ENCODE results near the gene PCBP2. TPM values are rescaled to one million over a fixed set of nuclear protein-coding genes. Genes with fewer than 3 reads are reported as not detected.

Gene PCBP2
- total RNA-seq, 2 experiments from 2014 or later = 738 to 756 TPM

DNA sequence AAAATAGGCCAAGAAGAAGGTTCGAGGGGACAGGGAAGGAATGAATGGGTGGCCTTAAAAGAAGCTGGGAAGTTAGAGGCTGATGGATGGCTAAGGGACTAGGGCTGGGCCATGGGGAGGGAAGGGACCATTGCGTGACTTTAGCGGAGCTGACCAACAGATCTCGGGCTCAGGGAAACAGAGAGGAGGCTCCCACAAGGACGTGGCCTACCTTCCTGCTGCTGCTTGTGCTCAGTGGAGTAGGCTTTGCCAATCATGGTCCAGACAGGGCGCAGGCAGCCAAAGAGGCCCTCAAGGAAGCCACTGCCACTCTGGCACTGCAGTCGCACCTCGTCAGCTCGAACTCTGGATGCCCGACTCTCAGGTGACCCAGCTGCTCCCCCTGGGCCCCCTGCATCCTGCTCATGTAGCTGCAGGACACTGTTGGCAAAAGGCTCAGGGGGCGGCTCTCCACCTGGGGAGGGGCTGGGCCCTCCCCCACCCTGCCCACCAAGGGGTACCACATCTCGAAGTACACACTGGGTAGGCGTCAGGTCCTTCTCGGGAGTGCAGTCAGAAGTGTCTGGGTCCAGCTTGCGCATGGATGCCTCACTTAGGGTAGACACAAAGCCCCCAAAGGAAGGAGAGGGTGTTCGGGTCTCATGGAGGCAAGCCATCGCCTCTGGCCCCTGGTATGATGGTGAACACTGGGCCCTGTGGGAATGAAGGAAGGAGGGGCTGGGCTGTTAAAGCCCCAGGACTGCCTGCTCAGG lies 35.0 kb downstream of the PCBP2 start:
- Mint-ChIP-seq H3K4me1 (no peaks in the 10 kb centered on the region), H3K27ac (no peak overlapping the region)

GRCh38 chr12:53489242-53489864 lies 37.5 kb downstream of the PCBP2 start:
- peaks cover 28% of the 10 kb centered on the region for H3K36me3 Mint-ChIP-seq (ENCODE audit: low read depth)
- peaks cover 21% of the 10 kb centered on the region for H3K4me1 Mint-ChIP-seq
- no peaks in the 10 kb centered on the region for H3K9me3 Mint-ChIP-seq
- no peaks in the 10 kb centered on the region for H3K27me3 Mint-ChIP-seq
- no peak overlapping the region for H3K27ac Mint-ChIP-seq
- H3K4me3 Mint-ChIP-seq = no peak overlapping the region
- ChIA-PET CTCF (interaction anchor here (0.7 to 3.6 kb wide), 7 partner anchors 10 to 168 kb away, joined by 3 to 11 read pairs (median 3); partner anchors contain the start of genes AAAS, MAP3K12 and TARBP2), POLR2A (interaction anchor here (1.6 to 2.3 kb wide), 2 partner anchors 11 to 14 kb away, joined by 4 to 12 read pairs; partner anchors contain the start of genes MAP3K12 and TARBP2)
- no peak for DNase-seq

More for the DNA sequence above, 35.0 kb downstream of the PCBP2 start:
- ChIA-PET POLR2A (interaction anchor here (0.7 to 3.4 kb wide), 6 partner anchors 9 to 92 kb away, joined by 3 to 16 read pairs (median 4); partner anchors contain the start of gene MAP3K12), CTCF (no interaction called here)
- Mint-ChIP-seq H3K4me3 (no peak overlapping the region), H3K36me3 (ENCODE audit: low read depth) (peaks cover 46% of the 10 kb centered on the region), H3K9me3 (no peaks in the 10 kb centered on the region), H3K27me3 (no peaks in the 10 kb centered on the region)
- DNase-seq = no peak

GRCh38 chr12:53492188-53492587 lies 40.3 kb downstream of the PCBP2 start:
- POLR2A ChIA-PET = interaction anchor here (0.9 to 5.6 kb wide), 6 partner anchors 8 to 168 kb away, joined by 3 to 34 read pairs (median 3); partner anchors contain the start of gene MAP3K12
- peak overlapping the region; percentile 63 for H3K4me3 Mint-ChIP-seq

GRCh38 chr12:53492830-53493609 lies 41.1 kb downstream of the PCBP2 start:
- Mint-ChIP-seq H3K27me3 (no peaks in the 10 kb centered on the region), H3K9me3 (no peaks in the 10 kb centered on the region), H3K36me3 (ENCODE audit: low read depth) (no peaks in the 10 kb centered on the region), H3K27ac (peak overlapping the region; percentile 63), H3K4me1 (peaks cover 38% of the 10 kb centered on the region), H3K4me3 (peak overlapping the region; percentile 91)
- DNase-seq = peak; percentile 88
- POLR2A ChIA-PET = interaction anchor here (0.9 to 5.6 kb wide), 10 partner anchors 10 to 224 kb away, joined by 3 to 34 read pairs (median 4); partner anchors contain the start of gene SP1
- CTCF ChIA-PET = interaction anchor here (0.6 to 2.9 kb wide), 9 partner anchors 8 to 172 kb away, joined by 3 to 11 read pairs (median 4); partner anchors contain the start of genes NPFF and TARBP2

More at GRCh38 chr12:53492188-53492587, 40.3 kb downstream of the PCBP2 start:
- no peak for DNase-seq
- Mint-ChIP-seq H3K4me1 (peaks cover 30% of the 10 kb centered on the region), H3K9me3 (no peaks in the 10 kb centered on the region), H3K27ac (peak overlapping the region; percentile 36), H3K36me3 (ENCODE audit: low read depth) (peaks cover 6% of the 10 kb centered on the region), H3K27me3 (no peaks in the 10 kb centered on the region)
- CTCF ChIA-PET = interaction anchor here (1.2 to 2.9 kb wide), 5 partner anchors 9 to 140 kb away, joined by 3 to 11 read pairs (median 5); partner anchors contain the start of gene TARBP2

DNA sequence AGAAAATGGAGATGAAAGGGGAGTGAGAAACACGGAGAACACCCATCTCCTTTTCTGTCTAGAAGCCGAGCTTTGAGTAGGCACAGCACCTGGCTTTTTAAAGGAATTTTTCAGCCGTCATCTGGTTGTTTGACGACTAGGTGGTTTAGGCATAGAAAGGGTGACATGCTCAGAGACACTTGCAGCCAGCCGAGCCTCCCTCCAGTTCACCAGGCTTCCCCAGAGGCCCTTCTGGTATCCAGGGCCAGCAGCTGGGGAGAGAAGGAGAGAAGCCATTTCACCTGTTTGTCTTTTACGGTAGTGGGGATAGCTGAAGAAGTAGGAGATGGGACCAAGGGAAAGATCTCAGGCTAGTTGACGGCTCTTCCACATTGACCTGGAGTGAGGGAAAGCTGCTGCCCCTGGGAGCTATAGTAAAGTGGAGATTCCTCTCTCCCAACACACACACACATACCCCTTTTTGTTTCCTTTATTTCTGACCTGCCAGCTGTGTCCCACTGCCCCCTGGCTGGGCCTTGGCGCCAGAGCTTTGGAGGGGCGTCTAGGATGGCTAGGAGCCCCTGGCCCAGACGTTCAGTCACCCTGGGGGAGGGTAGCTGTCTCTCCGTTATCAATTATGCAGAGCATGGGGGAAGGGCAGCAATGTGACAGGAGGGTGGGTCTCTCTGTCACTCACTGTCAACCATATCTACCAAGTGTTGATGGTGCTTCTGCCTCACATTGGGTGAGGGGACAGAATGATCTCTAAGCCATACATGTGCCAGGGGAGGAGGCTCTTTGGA lies 41.9 kb downstream of the PCBP2 start:
- no peaks in the 10 kb centered on the region for H3K36me3 Mint-ChIP-seq (ENCODE audit: low read depth)
- peak overlapping the region; percentile 91 for H3K4me3 Mint-ChIP-seq
- POLR2A ChIA-PET = interaction anchor here (0.9 to 5.6 kb wide), 8 partner anchors 11 to 225 kb away, joined by 3 to 34 read pairs (median 4); partner anchors contain the start of gene SP1
- CTCF ChIA-PET = interaction anchor here (0.6 to 2.1 kb wide), 7 partner anchors 15 to 173 kb away, joined by 3 to 10 read pairs (median 4); partner anchors contain the start of gene NPFF
- H3K27ac Mint-ChIP-seq = peak overlapping the region; percentile 63
- H3K9me3 Mint-ChIP-seq = no peaks in the 10 kb centered on the region
- DNase-seq = no peak
- H3K27me3 Mint-ChIP-seq = no peaks in the 10 kb centered on the region
- peaks cover 45% of the 10 kb centered on the region for H3K4me1 Mint-ChIP-seq

DNA sequence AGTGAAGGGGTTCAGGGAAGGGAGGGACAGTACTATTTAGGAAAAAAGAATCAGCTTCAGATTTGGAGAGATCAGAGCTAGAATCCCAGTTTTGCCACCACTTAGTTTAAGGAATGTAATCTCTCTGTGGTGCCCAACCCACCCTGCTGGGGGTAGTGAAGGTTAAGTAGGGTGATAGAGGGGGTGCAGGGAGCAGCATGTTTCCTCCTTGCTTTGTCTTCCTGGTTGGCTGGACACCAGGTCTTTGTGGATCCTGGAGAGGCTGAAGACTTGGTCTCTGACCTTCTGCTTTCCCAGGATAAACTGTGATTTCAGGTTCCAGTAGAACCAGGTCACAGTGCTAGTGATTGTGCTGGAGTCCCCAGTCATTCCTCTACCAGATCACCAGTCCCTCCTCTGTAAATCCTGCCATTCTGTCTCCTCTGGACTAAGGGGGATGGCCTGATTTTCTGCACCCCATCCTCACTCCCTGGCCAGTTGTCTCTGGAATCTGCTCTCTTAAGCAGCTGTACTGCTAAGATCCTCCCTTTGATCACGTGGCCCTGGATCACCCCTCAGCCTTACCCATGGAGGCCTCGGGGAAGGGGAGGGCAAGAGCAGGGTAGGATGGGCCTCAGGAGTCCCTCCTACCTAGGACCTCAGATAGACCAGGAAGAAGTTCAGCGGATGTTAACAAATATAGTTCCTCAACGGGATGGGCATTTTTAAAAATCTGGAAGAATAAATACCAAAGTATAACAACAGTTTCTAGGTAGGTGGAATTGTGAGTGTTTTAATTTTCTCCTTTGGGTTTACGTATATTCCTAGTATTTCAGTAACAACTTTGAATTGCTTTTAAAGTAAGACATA lies 44.2 kb downstream of the PCBP2 start:
- ChIA-PET CTCF (interaction anchor here (5.1 kb wide), 1 partner anchor 14 kb away, joined by 47 read pairs; no protein-coding TSS in a partner anchor), POLR2A (no interaction called here)
- Mint-ChIP-seq H3K4me1 (peaks cover 55% of the 10 kb centered on the region), H3K27me3 (no peaks in the 10 kb centered on the region), H3K4me3 (no peak overlapping the region), H3K9me3 (no peaks in the 10 kb centered on the region), H3K36me3 (ENCODE audit: low read depth) (no peaks in the 10 kb centered on the region), H3K27ac (no peak overlapping the region)
- no peak for DNase-seq

DNA sequence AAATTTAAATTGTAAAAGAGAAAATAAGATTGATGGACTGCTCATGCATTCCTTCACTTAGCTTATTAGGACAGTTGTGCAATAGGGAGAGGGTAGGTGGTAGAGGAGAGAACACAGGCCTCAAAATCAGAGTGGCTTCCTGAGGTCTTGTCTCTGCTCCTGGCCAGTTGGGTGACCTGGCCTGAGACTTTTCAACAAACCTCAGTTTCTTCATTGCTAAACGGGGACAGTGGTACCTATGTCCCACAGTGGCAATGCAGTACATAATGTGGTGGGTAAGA lies 44.8 kb downstream of the PCBP2 start:
- DNase-seq = no peak
- Mint-ChIP-seq H3K4me1 (peaks cover 58% of the 10 kb centered on the region), H3K4me3 (no peak overlapping the region), H3K27me3 (no peaks in the 10 kb centered on the region), H3K9me3 (no peaks in the 10 kb centered on the region), H3K36me3 (ENCODE audit: low read depth) (no peaks in the 10 kb centered on the region), H3K27ac (no peak overlapping the region)
- POLR2A ChIA-PET = no interaction called here
- CTCF ChIA-PET = interaction anchor here (5.1 kb wide), 1 partner anchor 14 kb away, joined by 47 read pairs; no protein-coding TSS in a partner anchor

- no peak for DNase-seq
- ChIA-PET CTCF (interaction anchor here (2.1 to 5.1 kb wide), 2 partner anchors 13 to 21 kb away, joined by 6 to 47 read pairs; no protein-coding TSS in a partner anchor), POLR2A (interaction anchor here (0.7 kb wide), 1 partner anchor 16 kb away, joined by 3 read pairs; no protein-coding TSS in a partner anchor)
- no peaks in the 10 kb centered on the region for H3K9me3 Mint-ChIP-seq
- peak overlapping the region; percentile 80 for H3K4me3 Mint-ChIP-seq
- no peak overlapping the region for H3K27ac Mint-ChIP-seq
- H3K27me3 Mint-ChIP-seq = no peaks in the 10 kb centered on the region
- H3K36me3 Mint-ChIP-seq (ENCODE audit: low read depth) = no peaks in the 10 kb centered on the region
- peaks cover 59% of the 10 kb centered on the region for H3K4me1 Mint-ChIP-seq
Observed at GRCh38 chr12:53497461-53497860, 45.6 kb downstream of the PCBP2 start.

DNA sequence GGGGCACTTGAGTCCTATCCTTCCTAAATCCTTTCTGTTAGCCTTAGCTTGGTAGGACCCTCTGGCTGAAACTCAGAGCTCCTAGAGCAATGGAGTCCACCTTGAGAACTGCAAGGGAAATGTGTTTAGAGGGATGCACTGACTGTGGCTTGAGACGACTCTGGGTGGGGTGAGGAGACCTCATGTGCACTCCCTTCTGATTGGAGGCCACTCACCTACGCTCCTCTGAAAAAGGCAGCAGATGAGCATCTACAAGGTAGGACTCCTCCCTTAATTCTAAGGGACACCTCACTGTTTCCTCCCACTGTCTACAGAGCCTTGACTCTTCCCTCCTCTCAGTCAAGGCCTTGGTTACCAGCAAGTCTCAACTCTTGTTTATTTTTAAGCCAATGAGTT lies 46.3 kb downstream of the PCBP2 start:
- peak overlapping the region; percentile 80 for H3K4me3 Mint-ChIP-seq
- H3K4me1 Mint-ChIP-seq = peaks cover 58% of the 10 kb centered on the region
- no peaks in the 10 kb centered on the region for H3K27me3 Mint-ChIP-seq
- no peaks in the 10 kb centered on the region for H3K36me3 Mint-ChIP-seq (ENCODE audit: low read depth)
- no peaks in the 10 kb centered on the region for H3K9me3 Mint-ChIP-seq
- ChIA-PET POLR2A (interaction anchor here (0.7 kb wide), 1 partner anchor 17 kb away, joined by 3 read pairs; no protein-coding TSS in a partner anchor), CTCF (interaction anchor here (0.6 to 5.1 kb wide), 3 partner anchors 12 to 289 kb away, joined by 4 to 47 read pairs (median 6); no protein-coding TSS in a partner anchor)
- no peak for DNase-seq
- H3K27ac Mint-ChIP-seq = peak overlapping the region; percentile 65

GRCh38 chr12:53499266-53500141 lies 47.6 kb downstream of the PCBP2 start, which contains the start of gene MAP3K12:
Gene MAP3K12, minus strand, starts transcription at chr12:53499458. Its CDS starts 12,067 bp downstream, at chr12:53487391.
- ChIA-PET POLR2A (interaction anchor here (0.6 to 4.2 kb wide), 13 partner anchors 8 to 204 kb away, joined by 3 to 44 read pairs (median 12); partner anchors contain the start of genes AAAS, ATP5MC2, MYG1 and PFDN5), CTCF (interaction anchor here (1.3 to 5.1 kb wide), 6 partner anchors 10 to 176 kb away, joined by 3 to 47 read pairs (median 8); partner anchors contain the start of gene SP1)
- Mint-ChIP-seq H3K27me3 (no peaks in the 10 kb centered on the region), H3K4me3 (peak within 1 kb of the TSS; percentile 80), H3K27ac (peak within 1 kb of the TSS; percentile 97), H3K4me1 (peaks cover 47% of the 10 kb centered on the region), H3K36me3 (ENCODE audit: low read depth) (no peaks in the 10 kb centered on the region), H3K9me3 (no peaks in the 10 kb centered on the region)
- peak; percentile 72 for DNase-seq

All from activated CD4-positive, alpha-beta memory T cell treated with anti-CD3 and anti-CD28 coated beads, Interleukin-2, amount 10 ng/mL, durations not matched to agents 7 days and 5 days (primary cell).